D341Med (cell line): Measurements from ENCODE around the gene LHPP.

Experiments
- DNase-seq: peaks from one replicate; pipeline ENCODE4 v3.0.0; 2012; ENCODE audit warnings: low spot score

LHPP gene

GRCh38 chr10:124595143-124595883 is 133.7 kb downstream of the LHPP start:
- DNase-seq: no peak

DNA sequence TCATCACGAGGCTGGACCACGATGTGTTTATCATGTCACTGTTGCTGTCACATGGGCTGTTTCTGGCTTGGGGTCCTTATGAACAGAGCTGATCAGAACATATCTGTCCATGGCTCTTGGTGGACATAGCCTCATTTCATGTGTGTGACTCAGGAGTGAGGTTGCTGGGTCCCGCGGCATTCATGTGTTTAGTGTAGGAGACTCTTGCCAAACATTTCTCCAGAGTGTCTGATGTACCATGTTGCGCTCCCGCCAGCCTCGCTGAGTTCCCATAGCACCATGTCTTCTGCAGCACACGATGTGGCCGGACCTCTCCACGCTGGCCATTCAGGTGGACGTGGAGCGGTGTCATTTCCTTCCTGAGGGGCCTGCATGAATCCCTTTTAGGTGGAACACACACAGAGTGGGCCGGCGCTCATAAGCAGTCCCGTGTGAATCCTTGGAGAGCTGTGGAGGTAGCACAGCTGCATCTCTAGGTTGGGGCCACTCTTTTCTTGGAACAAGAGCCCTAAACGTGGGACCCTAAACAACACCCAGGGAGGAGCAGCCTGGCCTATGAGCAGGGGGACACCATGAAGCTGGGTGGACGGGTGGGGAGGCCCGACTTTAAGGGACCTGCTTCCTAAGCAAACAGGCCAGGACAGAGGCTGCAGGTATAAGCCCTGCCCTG is 134.6 kb downstream of the LHPP start:
- DNase-seq: no peak

- DNase-seq: no peak
Measured at GRCh38 chr10:124596962-124597845, 135.6 kb downstream of the LHPP start.

DNA sequence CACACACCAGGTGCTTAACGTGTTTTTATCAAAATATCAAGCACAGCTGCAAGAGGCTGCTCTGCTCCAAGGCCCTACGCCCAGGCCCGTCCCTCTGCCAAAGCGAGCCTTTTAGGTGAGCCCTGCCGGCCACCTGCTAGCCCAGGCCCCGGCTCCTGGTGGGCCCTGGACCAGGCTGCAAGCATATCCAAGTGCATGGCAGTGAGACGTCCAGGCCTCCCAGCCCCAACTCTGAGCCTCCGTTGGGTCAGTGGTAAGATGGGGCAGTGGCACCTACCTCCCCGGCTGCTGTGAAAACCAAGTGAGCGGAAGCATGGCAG is 136.2 kb downstream of the LHPP start:
- DNase-seq: no peak

DNA sequence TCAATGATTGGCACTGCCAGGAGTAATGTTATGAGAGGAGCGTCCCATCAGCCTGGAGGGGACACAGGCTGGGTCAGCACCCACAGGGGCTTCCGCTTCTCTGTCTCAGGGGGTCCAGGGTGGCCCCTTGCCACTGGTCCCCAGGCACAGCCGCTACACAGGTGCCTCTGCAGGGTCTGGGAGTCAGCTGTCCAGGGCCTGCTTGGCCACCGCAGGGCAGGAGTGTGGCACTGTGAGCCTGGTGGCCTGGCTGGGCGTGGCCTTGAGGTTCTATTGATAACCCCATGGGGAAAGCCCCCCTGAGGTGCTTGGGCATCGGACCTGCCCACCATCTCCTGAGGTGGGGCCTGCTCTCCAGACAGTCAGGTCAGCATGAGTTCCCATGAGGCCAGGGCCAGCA is 136.6 kb downstream of the LHPP start:
- no peak for DNase-seq

- no peak for DNase-seq
Measured at GRCh38 chr10:124598773-124599587, 137.4 kb downstream of the LHPP start.

GRCh38 chr10:124599588-124600050 is 138.0 kb downstream of the LHPP start:
- no peak for DNase-seq

GRCh38 chr10:124600051-124600880 is 138.6 kb downstream of the LHPP start:
- no peak for DNase-seq

DNA sequence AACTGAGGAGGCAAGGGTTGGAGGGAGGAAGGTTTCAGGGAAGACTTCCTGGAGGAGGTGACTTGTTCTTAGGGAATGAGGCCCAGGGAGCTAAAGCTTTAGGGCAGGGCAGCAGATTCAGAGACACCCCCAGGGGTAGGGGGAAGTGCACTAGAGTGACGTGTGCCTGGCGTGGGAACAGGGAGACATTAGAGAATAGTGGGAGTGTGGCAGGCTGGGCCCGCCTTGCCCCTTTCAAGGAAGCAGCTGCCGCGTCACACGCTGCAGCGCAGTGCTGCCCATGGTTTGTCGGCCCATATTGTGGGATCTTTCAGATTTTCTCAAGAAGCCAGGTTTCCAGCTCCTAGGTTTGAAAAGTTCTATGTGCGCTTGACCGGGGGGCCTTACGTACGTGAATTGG is 139.4 kb downstream of the LHPP start:
- DNase-seq: no peak

- DNase-seq: no peak
Measured at GRCh38 chr10:124601431-124602120, 140.0 kb downstream of the LHPP start.

GRCh38 chr10:124602121-124602561 is 140.5 kb downstream of the LHPP start:
- no peak for DNase-seq

DNA sequence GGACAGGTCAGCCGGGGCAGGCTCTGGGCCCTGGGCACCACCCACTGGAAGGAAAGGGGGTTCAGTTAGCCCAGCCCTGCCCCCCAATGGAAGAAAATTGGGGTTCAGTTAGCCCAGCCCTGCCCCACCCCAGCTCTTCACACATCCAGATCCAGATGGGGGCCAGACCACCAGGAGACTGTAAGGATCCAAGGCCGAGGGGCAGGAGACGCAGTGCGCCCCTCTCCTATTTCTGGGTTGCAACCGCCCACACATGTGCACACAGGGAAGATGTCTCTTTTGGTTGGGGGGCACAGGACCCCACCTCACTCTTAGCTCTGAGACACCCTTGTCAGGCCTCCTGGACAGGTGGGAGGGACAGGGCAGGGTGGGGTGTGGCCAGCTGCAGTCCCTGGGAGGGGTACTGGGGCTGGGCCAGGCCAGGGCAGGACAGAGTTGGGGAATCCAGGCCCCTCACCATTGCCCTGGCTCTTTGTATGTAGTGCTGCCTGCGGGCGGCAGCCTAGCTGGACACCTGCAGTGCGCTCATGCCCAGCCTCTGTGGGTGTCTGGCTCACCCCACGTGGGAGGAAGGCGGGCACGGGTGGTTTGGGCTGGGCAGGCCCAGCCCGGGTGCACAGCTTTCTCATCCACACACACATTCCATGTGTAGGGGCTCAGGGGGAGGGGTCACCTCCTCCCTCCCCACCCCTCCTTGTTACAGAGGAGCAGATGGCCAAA is 141.2 kb downstream of the LHPP start:
- DNase-seq: no peak

DNA sequence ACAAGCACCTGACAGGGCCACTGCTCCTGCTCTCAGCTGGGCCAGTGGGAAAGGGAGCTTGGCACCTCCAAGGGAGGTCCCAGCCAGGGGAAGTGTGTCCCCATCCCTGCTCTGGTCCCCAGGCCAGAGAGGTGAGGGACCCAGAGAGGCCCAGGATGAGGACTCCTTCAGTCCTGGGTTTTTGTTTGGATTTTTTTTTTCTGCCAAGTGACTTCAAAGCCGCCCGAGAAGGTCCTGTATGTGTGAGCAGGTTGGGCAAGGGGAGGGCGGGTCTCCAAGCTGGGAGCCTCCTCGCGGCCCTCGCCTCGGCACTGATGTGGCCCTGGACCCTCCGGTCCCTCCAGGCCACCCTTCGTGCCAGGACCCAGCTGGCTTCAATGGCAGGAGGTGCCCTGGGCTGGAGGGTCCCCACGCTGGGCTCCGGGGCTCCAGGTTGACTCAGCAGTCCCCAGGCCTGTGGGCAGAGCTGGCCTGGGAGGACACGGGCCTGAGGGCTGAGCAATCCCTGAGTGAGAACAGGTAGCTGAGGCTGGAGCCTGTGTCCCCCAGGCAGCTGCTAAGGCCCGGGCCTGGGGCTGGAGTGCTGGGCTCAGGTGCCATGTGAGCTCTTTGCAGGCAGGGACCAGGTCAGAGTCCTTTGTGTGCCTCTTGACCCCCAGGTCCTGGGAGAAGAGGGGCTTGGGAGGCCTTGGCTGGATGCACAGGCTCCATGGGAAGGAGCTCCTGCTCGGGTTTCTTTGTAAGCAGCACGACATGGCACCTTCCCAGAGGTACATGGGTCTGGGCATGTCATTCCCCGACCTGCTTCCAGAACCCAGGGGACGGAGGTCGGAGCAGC is 142.0 kb downstream of the LHPP start:
- DNase-seq: no peak

DNA sequence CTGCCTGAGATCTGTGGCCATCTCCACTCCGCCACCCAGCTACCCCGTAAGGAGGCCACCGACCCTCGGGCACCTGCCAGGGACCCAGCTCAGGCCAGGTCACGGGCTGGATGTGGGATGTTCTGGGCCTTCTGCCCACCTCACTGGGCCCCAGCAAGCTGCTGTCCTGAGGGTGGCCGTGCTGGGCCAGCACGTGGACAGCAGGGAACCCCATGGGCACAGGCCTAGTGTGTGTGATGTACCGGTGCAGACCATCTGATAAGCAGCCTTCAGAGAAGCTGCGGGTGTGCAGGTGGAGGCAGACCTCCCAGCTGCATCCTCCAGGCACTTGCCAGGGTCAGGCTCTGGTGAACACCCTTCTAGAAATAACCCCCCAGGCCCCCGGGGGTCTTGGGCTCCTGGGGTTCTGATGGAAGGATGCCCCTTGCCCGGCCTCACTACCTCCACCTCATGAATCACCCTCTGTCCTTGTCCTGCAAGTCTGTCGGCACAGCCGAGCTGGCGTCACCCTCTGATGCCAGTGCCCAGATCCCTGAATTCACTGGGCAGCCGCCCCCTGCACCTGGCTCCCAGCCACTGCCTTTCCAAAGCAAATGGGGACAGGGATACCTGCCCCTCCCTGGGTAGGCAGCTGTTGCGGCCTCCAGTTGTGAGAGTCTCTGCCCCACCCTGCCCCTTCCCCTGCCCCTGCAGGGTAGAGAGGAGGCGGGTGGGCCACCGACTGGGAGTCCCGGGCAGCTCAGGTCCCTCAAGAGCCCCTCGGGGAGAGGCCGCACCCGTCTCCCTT is 142.8 kb downstream of the LHPP start:
- no peak for DNase-seq

- DNase-seq: no peak
Measured at GRCh38 chr10:124605001-124605370, 143.4 kb downstream of the LHPP start.

DNA sequence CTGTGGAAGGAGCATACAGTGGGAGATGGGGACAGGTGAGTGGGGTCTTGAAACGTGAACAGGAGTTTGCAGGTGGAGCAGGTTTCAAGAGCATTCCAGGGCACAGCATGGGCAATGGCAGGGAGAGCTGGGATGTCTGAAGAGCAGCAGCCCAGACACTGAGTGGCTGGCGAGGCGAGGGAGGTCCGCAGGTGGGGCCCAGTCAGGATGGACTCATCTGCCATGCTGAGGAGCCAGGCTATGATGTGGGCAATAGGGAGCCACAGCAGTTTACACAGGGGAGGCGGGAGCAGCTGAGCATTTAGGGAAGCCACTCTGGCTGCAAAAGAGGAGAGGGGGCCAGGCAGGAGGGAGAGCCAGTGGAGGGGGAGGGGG is 143.8 kb downstream of the LHPP start:
- DNase-seq: no peak

DNA sequence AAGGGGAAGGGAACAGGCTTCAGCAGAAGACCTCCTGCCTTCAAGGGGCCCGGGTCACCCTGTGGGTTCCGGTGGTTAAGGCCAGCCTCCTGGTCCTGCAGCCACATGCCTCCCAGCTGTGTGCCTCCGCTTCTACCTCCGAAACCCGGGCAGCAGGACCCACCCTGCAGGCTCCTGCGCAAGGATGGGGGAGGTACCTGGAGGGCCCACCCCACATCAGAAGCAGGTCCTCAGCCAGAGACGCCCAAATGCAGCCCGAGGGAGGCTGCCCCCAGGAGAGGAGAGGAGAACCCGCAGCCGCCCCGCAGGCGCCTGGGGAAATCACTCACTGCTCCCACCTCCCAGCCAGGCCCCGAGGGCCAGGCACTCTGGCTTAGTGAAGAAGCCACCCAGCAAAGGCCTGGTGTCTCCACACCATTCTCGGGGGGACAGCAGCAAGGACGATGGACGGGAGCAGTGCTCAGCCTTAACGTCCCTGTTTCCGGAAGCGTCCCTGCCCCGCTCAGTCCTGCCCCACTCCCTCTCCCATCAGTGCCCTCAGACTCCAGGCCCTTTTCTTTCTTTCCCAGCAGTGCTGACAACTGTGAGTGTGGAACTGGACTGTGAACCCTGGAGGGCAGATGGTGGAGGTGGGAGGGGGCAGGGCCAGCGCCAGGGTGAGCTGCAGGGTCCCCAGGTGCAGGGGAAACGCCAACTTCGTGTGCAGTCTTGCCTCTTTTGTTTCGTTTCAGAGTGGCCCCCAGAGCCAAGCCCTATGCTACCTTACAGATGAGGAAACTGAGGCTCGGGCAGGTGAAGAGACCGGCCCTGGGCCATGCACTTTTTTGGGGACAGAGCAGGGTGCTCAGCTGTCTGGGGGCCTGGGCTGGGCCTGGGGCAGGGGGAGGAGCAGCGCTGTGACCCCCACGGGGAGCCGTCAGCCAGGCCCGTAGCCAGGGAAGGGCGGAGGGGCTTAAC is 144.5 kb downstream of the LHPP start:
- DNase-seq: no peak
